Stimulated activated naive CD8-positive, alpha-beta T cell treated with anti-CD3 and anti-CD28 coated beads, Interleukin-15, Interleukin-2, amounts not matched to agents 100 ng/mL and 50 ng/mL, for 24 hours (primary cell): ENCODE data around the gene UBE2D3.
"Not testable (repeated sequence)": the region's sequence is repeated elsewhere in the genome, so short reads cannot be mapped to it uniquely, and the experiment has no call there.

Experiments used
- H3K27ac Mint-ChIP-seq: one replicate; pipeline ENCODE4 v1.8.0; 2021; ENCODE audit warnings: mild to moderate bottlenecking, mixed read lengths
- H3K27me3 Mint-ChIP-seq: one replicate; pipeline ENCODE4 v1.8.0; 2021; ENCODE audit warnings: mixed read lengths
- H3K36me3 Mint-ChIP-seq: one replicate; pipeline ENCODE4 v1.8.0; 2021; ENCODE audit warnings: low read depth, mixed read lengths
- H3K4me1 Mint-ChIP-seq: one replicate; pipeline ENCODE4 v1.8.0; 2021; ENCODE audit warnings: low read depth, mixed read lengths
- H3K4me3 Mint-ChIP-seq: one replicate; pipeline ENCODE4 v1.8.0; 2021; ENCODE audit warnings: mild to moderate bottlenecking, mixed read lengths
- H3K9me3 Mint-ChIP-seq: one replicate; pipeline ENCODE4 v1.8.0; 2021; ENCODE audit warnings: mixed read lengths

The UBE2D3 gene

GRCh38 chr4:102823464-102823863 lies 3.9 kb downstream of the UBE2D3 start:
- peak overlapping the region; percentile 32 for H3K27ac Mint-ChIP-seq

DNA sequence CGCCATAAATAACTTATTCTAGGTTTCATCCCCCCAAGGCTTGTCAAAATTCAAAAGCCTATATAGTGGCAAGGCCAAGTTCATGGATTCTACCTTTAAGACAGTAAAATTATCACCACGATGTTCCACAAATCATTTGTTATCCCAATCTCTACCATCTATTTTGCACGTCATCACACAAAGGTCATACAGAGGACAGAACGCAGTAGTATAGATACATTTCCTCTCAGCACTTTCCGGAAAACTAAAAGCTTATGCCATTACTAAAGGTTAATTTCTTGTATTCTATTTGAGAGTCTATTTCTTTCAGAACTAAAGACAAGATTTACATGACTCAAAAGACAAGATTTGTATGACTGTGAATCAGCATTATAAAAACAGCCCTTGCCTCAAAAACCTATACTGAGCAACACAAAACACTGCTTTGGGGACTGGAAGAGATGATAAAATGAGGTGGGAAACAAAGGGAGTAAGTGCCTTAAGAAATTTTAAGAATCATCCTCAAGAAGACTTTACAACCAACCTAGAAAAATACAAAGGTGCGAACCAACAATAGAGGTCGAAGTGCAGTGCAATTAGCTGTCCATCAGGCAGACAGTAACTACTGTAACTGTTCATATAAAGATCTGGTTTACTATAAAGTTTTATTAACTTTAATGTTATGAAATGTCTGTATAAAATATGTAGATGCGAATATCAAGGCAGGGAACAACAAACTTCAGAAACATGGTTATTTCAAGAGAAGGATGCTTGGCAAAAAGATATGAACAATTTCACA lies 7.6 kb downstream of the UBE2D3 start:
- Mint-ChIP-seq H3K4me1 (peaks cover 84% of the 10 kb centered on the region), H3K36me3 (peaks cover 64% of the 10 kb centered on the region), H3K27me3 (no peaks in the 10 kb centered on the region), H3K9me3 (no peaks in the 10 kb centered on the region), H3K4me3 (peak overlapping the region; percentile 76), H3K27ac (peak overlapping the region; percentile 91)

More at GRCh38 chr4:102823464-102823863, 3.9 kb downstream of the UBE2D3 start:
- Mint-ChIP-seq H3K9me3 (no peaks in the 10 kb centered on the region), H3K27me3 (no peaks in the 10 kb centered on the region), H3K36me3 (peaks cover 33% of the 10 kb centered on the region), H3K4me3 (no peak overlapping the region), H3K4me1 (peaks cover 58% of the 10 kb centered on the region)

GRCh38 chr4:102819100-102819499 lies 8.3 kb downstream of the UBE2D3 start:
- Mint-ChIP-seq H3K36me3 (peaks cover 68% of the 10 kb centered on the region), H3K4me3 (peak overlapping the region; percentile 53), H3K4me1 (peaks cover 86% of the 10 kb centered on the region), H3K27ac (peak overlapping the region; percentile 84)
- not testable (repeated sequence) for H3K9me3 Mint-ChIP-seq, H3K27me3 Mint-ChIP-seq

- H3K27me3 Mint-ChIP-seq = no peaks in the 10 kb centered on the region
- peaks cover 81% of the 10 kb centered on the region for H3K36me3 Mint-ChIP-seq
- peaks cover 91% of the 10 kb centered on the region for H3K4me1 Mint-ChIP-seq
- no peaks in the 10 kb centered on the region for H3K9me3 Mint-ChIP-seq
- H3K27ac Mint-ChIP-seq = peak overlapping the region; percentile 84
- H3K4me3 Mint-ChIP-seq = peak overlapping the region; percentile 53
Measured at GRCh38 chr4:102817613-102818268, 9.6 kb downstream of the UBE2D3 start.

DNA sequence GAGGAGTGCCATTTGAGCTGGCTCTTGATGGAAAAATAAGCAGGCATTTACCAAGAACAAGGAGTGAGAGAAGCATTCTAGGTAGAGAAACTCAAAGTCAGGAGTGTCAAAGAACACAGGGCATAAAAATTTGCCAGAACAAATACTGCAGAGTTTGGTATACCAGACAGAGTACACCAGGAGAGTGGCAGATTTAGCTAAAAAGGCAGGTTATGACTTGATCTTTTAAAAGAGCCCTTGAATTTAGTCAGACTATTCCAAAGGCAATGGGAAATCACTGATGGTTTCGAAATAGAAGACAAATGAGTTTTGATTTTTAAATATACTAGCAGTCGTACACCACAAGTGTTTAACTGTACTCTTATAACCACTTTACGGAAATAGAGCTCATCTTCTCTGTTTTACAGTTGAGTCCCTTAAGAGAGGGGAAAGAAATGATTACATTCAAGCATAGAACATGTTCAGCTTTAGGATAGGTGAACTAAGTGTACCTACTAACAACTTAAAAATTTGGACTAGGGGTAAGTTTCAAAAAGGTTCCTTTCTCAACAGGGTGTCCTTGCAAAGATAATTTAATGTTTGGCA lies 10.2 kb downstream of the UBE2D3 start:
- Mint-ChIP-seq H3K27ac (peak overlapping the region; percentile 84), H3K9me3 (no peaks in the 10 kb centered on the region), H3K27me3 (no peaks in the 10 kb centered on the region), H3K36me3 (peaks cover 83% of the 10 kb centered on the region), H3K4me3 (peak overlapping the region; percentile 53), H3K4me1 (peaks cover 91% of the 10 kb centered on the region)

- no peaks in the 10 kb centered on the region for H3K27me3 Mint-ChIP-seq
- H3K9me3 Mint-ChIP-seq = no peaks in the 10 kb centered on the region
- peaks cover 88% of the 10 kb centered on the region for H3K36me3 Mint-ChIP-seq
- H3K4me1 Mint-ChIP-seq = peaks cover 91% of the 10 kb centered on the region
- H3K4me3 Mint-ChIP-seq = peak overlapping the region; percentile 9
- peak overlapping the region; percentile 86 for H3K27ac Mint-ChIP-seq
Measured at GRCh38 chr4:102815981-102816380, 11.4 kb downstream of the UBE2D3 start.

DNA sequence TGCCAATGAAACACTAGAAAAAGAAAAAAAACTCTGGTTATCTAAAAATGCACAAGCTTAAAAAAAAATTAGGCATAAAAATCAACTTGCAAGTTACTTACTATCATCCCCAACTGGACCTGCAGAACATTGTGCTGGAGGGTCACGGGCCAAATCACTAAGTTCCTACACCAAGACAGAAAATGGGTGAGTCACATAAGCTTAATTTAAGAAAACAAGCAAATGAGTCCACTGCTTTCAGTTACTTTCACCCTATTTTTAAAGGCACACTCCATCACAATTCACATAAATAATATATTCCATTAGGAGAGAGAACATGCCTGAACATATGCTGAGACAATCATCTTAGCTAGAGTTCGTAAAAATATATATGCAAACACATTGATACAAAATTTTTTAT lies 17.7 kb downstream of the UBE2D3 start:
- no peaks in the 10 kb centered on the region for H3K9me3 Mint-ChIP-seq
- peaks cover 95% of the 10 kb centered on the region for H3K36me3 Mint-ChIP-seq
- H3K27ac Mint-ChIP-seq = peak overlapping the region; percentile 71
- H3K4me3 Mint-ChIP-seq = no peak overlapping the region
- H3K27me3 Mint-ChIP-seq = no peaks in the 10 kb centered on the region
- peaks cover 80% of the 10 kb centered on the region for H3K4me1 Mint-ChIP-seq

DNA sequence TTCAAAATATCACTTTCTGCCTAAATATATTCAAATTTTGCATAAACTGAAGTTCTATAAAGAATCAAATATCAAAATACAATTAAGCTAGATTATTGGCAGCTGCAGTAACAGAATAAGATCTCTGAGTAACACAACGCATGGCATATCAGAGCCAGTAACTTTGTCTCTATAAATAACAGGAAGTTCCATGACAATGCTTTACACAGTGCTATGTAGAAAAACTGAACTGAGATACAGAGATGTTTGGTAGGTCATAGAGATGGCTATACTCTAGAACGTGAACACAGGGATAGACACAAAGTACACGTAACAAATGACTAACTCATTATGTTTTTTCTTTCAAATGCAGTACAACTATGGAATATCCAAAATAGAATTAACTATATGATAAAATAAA lies 18.2 kb downstream of the UBE2D3 start:
- Mint-ChIP-seq H3K27ac (peak overlapping the region; percentile 75), H3K4me3 (peak overlapping the region; percentile 37), H3K4me1 (peaks cover 76% of the 10 kb centered on the region), H3K36me3 (peaks cover 93% of the 10 kb centered on the region), H3K27me3 (no peaks in the 10 kb centered on the region), H3K9me3 (no peaks in the 10 kb centered on the region)

GRCh38 chr4:102808009-102808408 lies 19.3 kb downstream of the UBE2D3 start:
- Mint-ChIP-seq H3K9me3 (no peaks in the 10 kb centered on the region), H3K27ac (no peak overlapping the region), H3K36me3 (peaks cover 90% of the 10 kb centered on the region), H3K4me3 (no peak overlapping the region), H3K4me1 (peaks cover 71% of the 10 kb centered on the region), H3K27me3 (no peaks in the 10 kb centered on the region)

- peaks cover 89% of the 10 kb centered on the region for H3K36me3 Mint-ChIP-seq
- no peaks in the 10 kb centered on the region for H3K27me3 Mint-ChIP-seq
- peaks cover 68% of the 10 kb centered on the region for H3K4me1 Mint-ChIP-seq
- no peak overlapping the region for H3K27ac Mint-ChIP-seq
- no peak overlapping the region for H3K4me3 Mint-ChIP-seq
- H3K9me3 Mint-ChIP-seq = no peaks in the 10 kb centered on the region
Measured at GRCh38 chr4:102807345-102807744, 20.0 kb downstream of the UBE2D3 start.

DNA sequence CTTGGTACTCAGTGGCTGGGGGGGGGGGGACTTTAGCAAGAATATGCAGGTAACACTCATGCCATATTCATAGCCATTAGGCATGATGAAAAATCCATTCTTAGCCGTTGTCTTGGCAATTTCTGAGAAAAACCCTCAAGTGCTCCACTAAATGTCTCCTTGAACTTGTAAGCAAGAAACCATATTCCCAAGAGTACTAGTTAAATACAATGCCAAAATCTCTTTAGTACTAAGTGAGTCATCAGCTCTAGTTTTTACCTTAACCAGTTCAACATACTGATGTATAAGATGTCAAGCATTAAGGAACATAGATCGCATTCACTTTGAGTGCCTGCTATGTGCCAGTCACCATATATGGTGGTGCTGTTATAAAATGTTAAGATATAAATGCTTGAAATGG lies 27.5 kb downstream of the UBE2D3 start:
- H3K36me3 Mint-ChIP-seq = peaks cover 79% of the 10 kb centered on the region
- no peaks in the 10 kb centered on the region for H3K27me3 Mint-ChIP-seq
- H3K27ac Mint-ChIP-seq = no peak overlapping the region
- no peaks in the 10 kb centered on the region for H3K9me3 Mint-ChIP-seq
- H3K4me1 Mint-ChIP-seq = peaks cover 26% of the 10 kb centered on the region
- no peak overlapping the region for H3K4me3 Mint-ChIP-seq

- Mint-ChIP-seq H3K9me3 (peaks cover 19% of the 10 kb centered on the region), H3K27me3 (no peaks in the 10 kb centered on the region), H3K4me1 (peaks cover 15% of the 10 kb centered on the region), H3K27ac (no peak overlapping the region), H3K36me3 (peaks cover 81% of the 10 kb centered on the region), H3K4me3 (no peak overlapping the region)
Measured at GRCh38 chr4:102794999-102795398, 32.4 kb downstream of the UBE2D3 start.

DNA sequence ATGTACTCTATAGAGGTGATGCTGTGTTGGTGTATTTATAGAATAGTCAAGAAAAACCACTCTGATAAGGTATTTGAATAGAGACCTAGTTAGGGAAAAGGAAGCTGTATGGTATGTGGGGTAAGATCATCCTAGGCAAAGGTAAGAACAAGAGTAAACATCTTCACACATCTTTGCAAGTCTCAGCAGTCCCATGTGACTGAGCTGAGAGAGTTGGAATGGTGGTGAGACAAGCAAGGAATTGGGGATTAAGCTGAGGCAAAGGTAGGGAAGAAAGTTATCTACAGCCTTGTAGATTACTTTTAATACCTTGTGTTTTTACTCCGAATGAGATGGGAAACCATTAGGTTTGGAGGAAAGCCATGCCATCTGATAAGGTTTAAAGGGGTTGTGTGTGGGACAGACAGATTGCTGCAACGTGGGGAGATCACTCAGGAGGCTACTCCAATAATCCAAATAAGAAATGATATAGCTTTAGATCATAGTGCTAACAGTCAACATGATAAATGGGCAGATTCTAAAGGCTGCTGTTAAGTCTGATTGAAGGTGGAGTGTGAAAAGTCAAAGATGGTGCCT lies 34.9 kb downstream of the UBE2D3 start:
- H3K36me3 Mint-ChIP-seq = peaks cover 61% of the 10 kb centered on the region
- peaks cover 31% of the 10 kb centered on the region for H3K4me1 Mint-ChIP-seq
- no peak overlapping the region for H3K4me3 Mint-ChIP-seq
- H3K9me3 Mint-ChIP-seq = peaks cover 19% of the 10 kb centered on the region
- H3K27ac Mint-ChIP-seq = peak overlapping the region; percentile 32
- no peaks in the 10 kb centered on the region for H3K27me3 Mint-ChIP-seq

DNA sequence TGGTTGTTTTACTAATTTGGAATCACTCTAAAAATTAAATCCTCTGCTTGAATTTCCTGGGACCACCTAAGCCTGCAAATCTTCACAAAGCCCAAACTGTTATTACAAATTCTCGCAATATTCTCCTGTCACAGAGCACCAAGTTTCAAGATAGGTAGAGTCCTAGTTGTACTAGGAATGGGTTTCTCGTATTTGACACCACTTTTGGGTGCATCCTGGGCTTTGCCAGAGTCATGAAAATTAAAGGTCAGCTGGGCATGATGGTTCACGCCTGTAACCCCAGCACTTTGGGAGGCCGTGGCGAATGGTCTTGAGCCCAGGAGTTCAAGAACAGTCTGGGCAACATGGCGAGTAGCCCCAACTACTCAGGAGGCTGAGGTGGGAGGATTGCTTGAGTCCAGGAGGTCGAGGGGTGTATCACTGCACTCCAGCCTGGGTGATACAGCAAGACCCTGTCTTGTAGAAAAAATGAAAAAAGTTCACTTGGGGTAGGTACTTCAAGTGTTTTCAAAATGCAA lies 36.0 kb downstream of the UBE2D3 start:
- Mint-ChIP-seq H3K36me3 (peaks cover 50% of the 10 kb centered on the region), H3K4me3 (no peak overlapping the region), H3K4me1 (peaks cover 33% of the 10 kb centered on the region), H3K27me3 (no peaks in the 10 kb centered on the region), H3K9me3 (peaks cover 19% of the 10 kb centered on the region), H3K27ac (no peak overlapping the region)

- Mint-ChIP-seq H3K36me3 (peaks cover 29% of the 10 kb centered on the region), H3K4me3 (no peak overlapping the region), H3K4me1 (peaks cover 31% of the 10 kb centered on the region), H3K9me3 (peaks cover 15% of the 10 kb centered on the region), H3K27me3 (no peaks in the 10 kb centered on the region), H3K27ac (peak overlapping the region; percentile 38)
Measured at GRCh38 chr4:102789317-102789717, 38.0 kb downstream of the UBE2D3 start.
